A204.1 (cell line): ENCODE data around the gene PSTPIP1.

Experiments used
- FAIRE-seq: peaks from 2 replicates; lab custom pipeline; 2012; peaks lifted over from hg19 to GRCh38; lab: Jason Lieb, UNC

Gene PSTPIP1

DNA sequence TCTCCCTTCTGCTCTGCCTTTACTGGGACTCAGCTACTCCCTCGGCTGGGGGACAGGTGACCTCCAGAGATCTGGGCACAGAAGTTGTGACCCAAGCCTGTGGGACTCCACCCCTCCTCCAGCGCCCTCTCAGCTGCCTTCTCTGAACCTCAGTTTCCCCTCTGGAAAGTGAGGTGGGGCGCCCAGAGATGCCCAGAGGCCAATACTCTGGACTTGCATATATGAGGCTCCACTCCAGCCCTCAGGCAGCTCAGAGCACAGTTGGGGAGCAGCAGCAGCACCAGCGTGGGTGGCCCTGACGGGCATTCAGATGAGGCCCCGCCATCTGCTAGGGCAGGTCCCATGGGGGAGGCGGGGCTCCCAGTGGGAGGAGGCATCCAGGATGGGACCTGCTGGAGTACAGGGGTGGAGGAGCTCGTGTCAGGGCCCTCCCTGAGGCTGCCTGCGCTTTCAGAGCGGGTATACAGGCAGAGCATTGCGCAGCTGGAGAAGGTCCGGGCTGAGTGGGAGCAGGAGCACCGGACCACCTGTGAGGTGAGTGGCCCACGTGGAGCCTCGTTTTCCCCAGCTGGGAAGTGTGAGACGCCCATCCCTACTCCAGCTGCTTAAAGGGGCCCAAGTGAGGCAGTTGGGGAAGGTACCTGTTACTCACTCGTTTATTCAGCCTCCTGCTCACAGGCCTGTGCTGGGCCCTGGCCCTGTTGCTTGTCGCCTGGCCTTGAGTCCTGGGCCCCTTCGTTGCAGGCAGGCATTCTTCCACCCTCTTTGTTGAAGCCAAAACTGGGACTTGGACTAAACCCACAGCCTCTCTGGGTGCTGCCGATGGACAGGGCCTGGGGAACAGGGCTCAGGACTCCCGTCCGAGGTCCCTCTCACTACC is 35.4 kb downstream of the PSTPIP1 start:
- FAIRE-seq: no peak

DNA sequence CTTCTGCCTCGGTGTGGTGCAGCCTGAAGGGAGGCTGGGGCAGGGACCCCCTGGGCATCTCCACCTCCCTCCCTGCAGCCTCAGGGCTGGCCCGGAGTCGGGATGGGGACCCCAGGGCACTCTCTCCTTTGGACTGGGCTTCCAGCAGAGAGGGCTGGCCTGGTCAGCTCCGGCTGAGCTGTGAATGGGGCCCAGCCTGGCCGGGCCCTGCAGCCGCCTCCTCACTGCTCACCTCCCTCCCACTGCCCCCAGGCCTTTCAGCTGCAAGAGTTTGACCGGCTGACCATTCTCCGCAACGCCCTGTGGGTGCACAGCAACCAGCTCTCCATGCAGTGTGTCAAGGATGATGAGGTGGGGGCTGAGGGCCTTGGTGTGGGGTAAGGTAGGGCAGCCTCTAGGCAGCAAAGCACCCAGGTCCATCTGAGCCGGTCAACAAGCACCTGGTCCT is 36.0 kb downstream of the PSTPIP1 start:
- no peak for FAIRE-seq

DNA sequence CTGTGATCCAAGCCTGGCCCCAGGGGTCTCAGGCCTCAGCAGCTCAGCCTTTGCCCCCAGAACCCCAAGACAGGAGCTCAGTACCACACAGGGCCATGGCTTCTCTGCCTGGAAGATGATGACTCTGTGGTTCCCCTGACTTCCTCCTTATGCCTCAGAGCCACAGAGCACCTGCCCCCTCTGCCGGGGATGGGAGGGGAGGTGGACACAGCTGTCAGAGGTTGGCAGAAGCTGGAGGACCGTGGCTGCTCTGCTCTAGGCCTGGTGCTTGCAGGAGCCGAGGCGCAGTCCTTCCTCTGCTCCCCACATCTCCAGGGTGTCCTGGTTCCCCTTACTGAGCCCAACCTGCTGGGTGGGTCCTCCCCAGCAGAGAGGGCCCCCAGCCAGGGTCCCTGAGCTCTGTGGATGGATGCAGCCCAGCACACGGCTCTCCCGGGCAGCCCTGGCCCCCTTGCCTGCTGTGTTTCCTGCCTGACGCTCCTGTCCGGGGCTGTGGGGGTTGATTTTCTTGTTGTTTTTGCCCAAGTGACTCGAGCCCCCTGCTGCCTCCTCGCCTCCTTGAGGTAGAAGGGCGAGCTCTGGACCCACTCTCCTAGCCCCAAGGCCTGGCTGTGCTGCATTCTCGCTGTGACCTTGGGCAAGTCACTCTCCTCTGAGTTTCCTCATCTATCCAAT is 36.6 kb downstream of the PSTPIP1 start:
- no peak for FAIRE-seq

DNA sequence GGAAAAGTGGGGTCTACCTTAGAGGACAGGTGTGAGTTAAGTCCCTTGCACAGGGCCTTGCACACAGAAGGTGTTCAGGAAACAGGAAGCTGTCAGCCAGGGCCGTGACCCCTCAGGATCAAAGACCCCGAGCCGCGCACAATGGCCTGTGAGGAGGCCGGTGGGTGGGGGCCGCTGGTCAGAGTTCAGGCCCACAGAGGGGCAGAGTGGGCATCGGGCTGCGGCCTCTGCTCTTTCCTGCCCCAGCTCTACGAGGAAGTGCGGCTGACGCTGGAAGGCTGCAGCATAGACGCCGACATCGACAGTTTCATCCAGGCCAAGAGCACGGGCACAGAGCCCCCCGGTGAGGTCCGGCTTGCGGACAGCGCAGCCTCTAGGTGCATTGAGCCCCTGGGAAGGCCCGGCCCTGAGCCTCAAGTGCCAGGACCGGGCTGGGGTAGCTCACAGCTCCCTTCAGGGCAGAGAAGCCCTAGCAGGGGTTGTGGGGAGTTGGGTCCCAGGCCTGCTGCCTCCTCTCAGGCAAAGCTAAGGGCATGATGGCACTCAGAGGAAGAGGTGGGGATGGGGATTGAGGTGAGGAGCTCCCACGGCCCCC is 37.2 kb downstream of the PSTPIP1 start:
- FAIRE-seq: no peak

DNA sequence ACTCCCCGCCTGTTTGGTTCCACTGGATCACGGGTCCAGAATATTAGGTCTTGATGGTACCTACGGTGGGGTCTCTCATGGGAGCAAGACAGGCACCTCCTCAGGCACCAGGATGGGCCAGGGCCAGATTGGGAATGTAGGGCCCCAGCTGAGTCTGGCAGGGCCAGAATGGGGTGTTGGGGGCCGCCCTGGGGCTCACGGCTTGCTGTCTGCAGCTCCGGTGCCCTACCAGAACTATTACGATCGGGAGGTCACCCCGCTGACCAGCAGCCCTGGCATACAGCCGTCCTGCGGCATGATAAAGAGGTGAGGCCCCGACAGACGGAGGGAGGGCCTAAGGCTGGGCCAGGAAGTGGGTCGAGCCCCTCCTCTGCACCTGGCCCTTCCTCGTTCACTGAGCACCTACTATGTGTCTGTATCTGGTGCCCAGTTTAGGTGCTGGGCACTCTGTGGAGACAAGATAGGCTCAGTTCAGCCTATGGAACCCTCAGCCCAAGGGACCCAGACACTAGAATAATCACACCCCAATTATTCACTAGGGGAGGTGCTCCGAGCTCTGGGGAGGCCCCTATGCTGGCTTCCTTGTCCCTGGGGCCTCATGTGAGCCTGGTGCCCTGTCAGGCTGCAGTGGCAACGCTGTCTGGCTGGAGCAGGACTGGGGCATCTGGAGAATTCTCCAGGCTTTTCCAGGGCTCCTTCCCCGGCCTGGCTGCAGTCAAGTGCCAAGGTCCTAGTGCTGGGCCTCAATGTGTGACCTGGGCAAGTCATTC is 37.9 kb downstream of the PSTPIP1 start:
- no peak for FAIRE-seq

DNA sequence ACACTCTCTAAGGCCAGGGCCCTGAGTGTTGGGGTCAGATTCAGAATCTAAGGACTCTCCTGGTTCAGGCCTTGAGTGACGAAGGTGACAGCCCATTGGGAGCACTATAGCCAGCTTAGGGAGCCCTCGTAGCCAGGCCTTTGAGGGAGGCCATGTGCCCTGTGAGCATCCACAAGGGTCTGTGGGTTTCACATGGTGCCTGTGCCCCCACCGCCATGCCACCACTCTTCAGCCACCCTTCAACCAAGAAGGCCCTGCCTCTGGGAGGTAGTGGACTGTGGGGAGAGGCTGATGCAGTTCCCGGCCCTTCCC is 38.4 kb downstream of the PSTPIP1 start:
- FAIRE-seq: no peak

DNA sequence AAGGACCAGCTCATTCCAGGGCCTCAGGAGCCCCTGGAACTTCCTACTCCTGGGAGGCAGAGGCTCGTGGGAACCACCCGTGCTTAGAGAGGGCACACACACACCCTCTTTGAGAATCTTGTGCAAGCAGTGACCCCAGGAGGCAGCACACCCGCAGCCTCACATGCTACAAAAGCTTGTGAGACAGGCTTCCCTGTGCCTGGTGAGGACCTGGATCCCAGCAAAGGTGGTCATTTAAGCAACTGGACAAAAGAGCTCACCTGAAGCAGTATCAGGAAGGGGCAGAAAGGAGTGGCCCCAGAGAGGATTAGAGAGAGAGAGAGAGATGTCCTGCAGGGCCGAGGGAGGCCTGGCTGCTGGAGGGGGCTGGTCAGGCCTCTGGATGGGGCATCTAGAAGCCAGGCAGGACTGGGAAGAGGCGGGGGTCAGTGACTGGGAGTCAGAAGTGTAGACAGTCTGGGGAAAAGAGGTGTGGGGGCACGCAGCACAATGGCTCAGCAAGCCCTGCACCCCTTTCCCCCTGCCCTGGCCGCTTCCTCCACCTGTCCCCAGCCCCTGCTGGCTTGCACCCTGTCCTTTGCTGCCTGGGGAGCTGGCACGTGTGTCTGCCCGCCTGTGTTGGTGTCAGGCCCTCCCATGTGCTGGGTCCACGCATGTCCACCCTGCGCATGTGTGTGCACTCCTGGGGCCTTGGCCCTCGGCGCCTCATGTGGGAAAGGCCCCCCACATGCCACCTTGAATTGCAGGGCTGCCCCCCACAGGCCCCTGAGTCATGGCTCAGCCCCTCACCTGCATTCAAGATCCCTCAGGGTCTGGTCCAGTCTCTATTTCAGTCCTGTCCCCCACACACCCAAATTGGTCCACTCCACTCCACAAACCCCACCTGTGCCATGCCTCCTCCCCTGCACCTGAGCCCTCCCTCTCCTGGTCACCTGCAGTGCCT is 39.1 kb downstream of the PSTPIP1 start:
- no peak for FAIRE-seq

DNA sequence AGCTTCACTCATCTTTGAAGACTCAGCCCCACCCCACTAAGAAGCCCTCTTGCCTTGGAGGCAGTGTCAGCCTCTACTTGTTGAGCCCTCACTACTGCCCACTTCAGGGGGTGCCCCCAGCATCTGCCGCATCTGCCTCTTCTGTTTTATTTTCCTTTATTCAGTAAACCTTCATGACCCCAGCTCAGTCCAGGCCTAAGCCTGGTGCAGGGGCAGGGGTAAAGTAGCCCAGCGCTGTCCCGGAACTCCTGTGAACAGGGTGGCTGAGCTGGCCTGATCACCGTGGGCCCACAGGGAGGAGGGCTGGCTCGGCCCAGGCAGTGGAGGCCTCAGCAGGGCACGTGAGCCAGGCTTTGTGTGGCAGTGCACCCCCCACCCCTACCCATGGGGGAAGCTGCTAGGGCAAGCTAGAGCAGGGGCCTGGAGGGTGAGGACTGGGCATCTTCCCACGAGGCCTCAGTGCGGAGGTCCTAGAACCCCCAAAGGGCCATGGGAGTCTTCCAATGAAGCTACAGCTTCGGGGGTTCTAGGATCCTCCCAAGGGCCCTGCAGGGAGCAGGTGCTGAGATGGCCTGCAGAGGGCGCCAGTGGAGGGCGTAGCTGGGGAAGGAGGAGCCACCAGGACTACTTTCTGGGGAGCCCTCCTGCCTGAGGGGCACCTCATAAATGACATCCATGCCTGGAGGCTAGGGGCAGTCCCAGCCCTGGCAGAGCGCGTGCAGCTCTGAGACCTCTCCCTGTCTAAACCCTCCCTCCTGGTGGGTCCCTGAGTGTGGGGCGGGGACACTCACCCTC is 40.0 kb downstream of the PSTPIP1 start:
- no peak for FAIRE-seq

DNA sequence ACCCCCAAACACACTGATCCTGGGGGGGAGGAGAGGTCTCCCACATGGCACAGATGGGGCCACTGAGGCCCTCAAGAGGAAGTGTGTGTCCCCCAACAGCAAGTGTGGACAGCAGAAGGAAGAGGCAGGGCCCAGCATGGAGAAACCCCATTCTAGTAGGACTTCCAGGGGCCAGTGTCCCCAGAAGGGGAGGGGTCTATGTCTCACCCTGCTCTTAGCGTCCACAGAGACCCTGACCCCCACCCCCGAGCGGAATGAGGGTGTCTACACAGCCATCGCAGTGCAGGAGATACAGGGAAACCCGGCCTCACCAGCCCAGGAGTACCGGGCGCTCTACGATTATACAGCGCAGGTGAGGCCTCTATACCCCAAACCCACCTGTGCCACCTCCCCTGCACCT is 40.7 kb downstream of the PSTPIP1 start:
- FAIRE-seq: no peak

DNA sequence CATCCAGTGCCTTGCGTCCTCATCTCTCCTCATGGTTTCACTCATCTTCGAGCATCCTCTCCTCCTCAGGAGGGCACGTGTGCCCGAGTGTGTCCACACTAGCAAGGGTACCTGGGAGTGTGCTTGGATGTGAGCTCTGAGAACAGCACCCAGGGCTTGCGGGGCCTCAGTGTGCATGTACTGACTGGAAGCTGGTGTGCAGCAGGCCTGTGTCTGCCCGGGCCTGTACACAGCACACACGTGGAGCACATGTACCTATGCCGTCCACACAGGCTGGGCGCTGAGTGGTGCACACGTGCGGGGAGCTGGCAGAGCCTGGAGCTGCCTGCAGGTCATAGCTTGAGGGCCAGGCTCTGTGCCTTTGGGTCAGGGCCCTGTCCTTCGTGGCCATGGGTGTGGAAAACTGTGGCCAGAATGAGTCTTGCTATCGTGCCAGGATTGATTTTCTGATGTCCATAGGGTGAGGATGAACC is 41.1 kb downstream of the PSTPIP1 start:
- no peak for FAIRE-seq

DNA sequence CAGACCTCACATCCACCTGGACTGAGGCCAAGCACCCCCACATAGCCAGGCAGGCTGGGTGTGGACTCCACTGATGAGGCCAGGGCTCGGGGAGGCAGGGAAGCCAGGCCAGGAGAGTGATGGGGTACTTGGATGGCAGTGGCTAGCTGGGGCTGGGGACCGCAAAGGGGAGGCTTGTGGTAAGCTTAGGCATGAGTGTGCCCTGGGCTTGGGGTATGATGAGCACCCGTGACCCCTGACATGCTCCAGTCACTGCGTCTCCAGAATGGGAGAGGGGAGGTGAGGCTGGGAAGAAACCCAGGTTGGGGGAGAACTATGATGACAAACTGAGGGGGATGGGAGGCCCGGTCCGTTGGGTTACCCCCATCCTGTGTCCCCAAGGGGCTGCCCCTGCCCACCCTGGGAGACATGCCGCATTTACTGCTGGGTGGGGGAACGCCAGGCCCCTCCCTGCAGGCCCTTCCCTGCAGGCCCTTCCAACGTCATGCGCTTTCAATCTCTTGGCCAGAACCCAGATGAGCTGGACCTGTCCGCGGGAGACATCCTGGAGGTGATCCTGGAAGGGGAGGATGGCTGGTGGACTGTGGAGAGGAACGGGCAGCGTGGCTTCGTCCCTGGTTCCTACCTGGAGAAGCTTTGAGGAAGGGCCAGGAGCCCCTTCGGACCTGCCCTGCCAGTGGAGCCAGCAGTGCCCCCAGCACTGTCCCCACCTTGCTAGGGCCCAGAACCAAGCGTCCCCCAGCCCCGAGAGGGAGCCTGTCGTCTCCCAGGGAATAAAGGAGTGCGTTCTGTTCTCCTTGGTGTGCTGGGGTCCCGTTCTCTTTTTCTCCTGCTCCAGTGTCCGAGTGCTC is 41.8 kb downstream of the PSTPIP1 start:
- no peak for FAIRE-seq

DNA sequence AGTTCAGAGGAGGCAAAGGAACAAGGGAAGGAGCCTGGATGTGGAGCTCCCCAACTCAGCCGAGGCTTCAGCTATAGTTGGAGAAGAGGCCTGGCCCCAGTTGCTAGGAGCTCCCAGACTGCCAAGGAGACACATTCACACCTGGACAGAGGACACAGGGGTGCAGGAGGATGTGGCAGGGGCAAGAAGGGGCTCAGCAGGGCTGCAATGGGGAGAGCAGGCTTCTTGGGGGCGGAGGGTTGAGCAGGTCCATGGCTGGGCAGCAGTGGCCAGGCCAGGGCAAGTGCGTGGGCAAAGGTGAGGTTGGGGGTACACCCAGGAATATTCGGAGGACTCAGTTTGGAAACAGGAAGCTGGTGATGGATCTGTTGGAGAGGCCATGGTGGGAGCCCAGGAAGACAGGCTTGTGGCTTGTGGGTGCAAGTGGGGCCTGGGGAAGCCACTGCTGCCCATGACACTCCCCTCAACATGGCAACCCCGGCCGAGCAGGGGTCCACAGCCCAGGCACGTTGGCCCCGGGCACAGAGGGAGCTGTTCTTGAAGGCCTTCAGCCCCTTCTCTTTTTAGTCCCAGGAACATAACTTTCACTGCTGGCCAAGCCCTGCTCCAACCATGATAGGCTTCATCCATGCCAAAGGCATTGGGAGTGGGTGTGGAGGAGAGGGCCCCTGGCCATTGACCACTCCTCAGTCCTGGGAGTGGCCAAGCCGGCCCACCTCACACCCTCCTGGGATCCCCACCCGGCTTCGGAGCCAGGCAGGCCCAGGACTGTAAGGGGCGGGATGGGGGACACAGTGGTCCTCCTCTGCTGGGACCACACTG is 42.7 kb downstream of the PSTPIP1 start:
- FAIRE-seq: no peak

DNA sequence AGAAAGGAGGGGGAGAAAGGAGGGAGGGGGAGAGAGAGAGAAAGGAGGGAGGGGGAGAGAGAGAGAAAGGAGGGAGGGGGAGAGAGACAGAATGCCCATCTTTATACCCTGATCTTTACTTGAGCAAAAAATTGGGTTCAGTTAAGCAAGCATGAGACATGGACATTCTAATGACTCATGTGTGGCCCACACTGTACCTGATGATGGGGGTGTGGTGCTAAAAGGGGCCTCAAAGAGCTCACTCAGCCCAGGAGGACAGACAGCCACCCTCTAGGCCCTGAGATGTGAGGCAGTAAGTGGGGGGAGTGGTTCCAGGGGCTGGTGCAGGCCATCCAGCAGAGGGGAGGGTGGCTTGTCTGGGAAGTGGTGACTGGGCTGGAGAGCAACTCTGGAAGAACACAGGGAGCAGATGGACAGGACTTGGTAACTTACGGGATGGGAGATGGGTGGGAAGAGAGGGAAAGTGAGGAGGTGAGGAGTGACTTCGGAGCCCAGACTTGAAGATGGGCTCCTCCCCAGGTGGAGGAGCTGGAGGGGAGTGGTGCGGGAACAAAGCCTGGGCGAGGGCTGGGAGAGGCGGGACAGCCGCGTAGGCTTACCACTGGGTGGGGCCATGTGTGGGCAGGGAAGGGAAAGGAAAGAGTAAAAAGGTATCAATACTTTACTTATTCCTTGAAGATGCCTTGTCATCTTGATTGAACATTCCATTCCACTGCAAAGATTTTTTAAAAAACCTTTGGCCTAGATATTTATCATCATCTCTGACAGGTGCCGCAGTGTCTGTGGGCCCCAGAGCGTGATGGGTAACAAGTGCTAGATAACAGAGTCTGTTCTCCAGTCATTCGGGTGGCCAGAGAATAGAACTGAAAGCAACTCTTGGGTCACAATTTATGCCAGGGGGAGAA is 43.6 kb downstream of the PSTPIP1 start:
- FAIRE-seq: no peak

DNA sequence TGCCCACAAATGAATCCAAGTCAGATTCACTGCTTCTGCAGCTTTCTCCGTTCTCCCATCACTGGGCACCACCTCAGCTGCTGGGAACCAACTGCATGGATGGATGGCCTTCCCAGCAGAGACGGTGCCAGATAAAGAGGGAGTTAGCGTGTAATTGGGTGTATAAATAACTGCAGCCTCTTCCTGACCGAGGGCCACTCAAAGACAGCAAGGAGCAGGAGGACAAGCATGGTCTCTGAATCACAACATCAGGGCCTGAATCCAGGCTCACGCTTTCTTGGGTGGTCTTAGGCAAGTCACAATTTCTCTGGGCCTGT is 44.2 kb downstream of the PSTPIP1 start:
- FAIRE-seq: no peak

DNA sequence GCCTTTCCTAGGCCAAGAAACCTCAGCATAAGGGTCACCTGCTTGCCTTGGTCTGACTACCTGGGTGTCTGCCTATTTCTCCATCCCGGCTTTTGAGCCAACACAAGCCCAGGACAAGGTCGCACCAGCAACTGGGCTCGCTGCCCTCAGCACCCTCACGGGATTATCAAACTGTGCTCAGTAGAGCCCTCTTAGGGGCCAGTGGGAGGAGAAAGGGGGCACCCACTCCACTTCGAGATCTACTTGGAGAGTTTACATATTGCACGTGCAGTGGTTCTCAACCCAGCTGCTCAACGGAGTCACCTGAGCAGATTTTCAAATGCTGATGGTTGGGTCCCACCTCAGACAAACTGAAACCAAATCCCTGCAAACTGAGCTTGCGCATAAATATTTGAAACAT is 44.9 kb downstream of the PSTPIP1 start:
- no peak for FAIRE-seq

DNA sequence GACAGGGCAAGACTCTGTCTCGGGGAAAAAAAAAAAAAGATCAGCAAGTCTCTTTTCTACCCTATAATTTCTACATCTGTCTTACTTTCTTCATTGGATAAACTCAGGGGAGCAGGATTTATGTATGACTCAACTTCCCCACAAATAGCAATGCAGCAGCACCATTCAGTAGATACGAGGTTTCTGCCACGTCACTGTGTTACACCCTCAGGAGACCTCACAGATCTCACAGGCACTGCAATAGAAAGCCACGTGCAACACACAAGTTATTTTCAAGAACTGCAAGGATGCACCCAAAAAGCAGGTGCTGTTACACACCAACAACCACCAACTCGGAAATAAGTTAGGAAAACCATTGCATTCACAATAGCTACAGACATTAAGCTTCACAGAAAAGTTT is 45.7 kb downstream of the PSTPIP1 start:
- no peak for FAIRE-seq

DNA sequence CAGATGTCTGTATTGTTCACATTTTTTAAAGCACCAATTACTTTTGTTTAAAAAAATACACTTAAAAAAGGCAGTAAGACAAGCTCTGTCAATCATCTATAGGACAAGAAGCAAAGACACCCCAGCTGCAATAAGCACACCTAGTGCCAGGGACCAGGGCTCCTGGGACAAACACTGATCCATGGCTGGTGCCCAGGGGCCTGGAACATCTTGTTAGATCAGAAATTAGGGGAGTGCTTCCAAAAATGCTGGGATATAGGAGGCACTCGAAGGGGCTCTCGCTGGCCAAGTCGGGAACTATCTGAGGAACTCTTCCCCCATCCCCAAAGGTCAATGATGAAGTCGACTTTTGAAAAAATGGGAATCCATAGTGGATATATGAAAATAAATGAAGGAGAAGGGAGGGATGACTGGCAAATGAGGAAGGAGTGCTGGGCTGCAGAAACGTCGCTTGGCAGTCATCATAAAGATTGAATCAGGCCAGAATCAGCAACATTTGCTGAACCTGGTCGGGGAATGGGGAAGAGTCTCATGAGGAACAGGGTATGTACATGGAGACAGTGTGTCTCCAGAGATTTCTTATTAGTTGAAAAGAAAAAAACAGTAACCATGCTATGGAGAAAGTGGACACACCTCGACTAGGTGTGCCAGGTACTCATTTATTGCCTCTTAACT is 47.5 kb downstream of the PSTPIP1 start:
- FAIRE-seq: no peak
